WTC11 (cell line): ENCODE data around the gene CXCR5.

Experiments used
- ATF6 ChIP-seq: sonication (generic); formaldehyde crosslinking; IDR thresholded peaks from 2 replicates; pipeline ENCODE4 v1.8.1; 2023; ENCODE audit warnings: mild to moderate bottlenecking, missing genetic modification reagents
- KAT7 ChIP-seq: sonication (generic); formaldehyde crosslinking; IDR thresholded peaks from 2 replicates; pipeline ENCODE4 v1.8.1; 2023; ENCODE audit warnings: missing genetic modification reagents, mild to moderate bottlenecking, borderline replicate concordance
- TEAD4 ChIP-seq: sonication (generic); formaldehyde crosslinking; IDR thresholded peaks from 2 replicates; pipeline ENCODE4 v1.8.0; 2022; ENCODE audit warnings: mild to moderate bottlenecking, missing genetic modification reagents
- ZBTB21 ChIP-seq: sonication (generic); formaldehyde crosslinking; IDR thresholded peaks from 2 replicates; pipeline ENCODE4 v1.8.1; 2023; ENCODE audit warnings: mild to moderate bottlenecking, missing genetic modification reagents, borderline replicate concordance
- TF ChIP-seq, protein P1 (sequence below): fragments of 200-600 bp; IDR thresholded peaks from 2 replicates; pipeline ENCODE4 v1.8.0; 2022; ENCODE audit warnings: antibody characterized with exemption
- TF ChIP-seq, protein P2 (sequence below): sonication (generic); formaldehyde crosslinking; IDR thresholded peaks from 2 replicates; pipeline ENCODE4 v1.8.0; 2022; ENCODE audit warnings: mild to moderate bottlenecking, missing genetic modification reagents

- TF ChIP-seq, protein P1, sequence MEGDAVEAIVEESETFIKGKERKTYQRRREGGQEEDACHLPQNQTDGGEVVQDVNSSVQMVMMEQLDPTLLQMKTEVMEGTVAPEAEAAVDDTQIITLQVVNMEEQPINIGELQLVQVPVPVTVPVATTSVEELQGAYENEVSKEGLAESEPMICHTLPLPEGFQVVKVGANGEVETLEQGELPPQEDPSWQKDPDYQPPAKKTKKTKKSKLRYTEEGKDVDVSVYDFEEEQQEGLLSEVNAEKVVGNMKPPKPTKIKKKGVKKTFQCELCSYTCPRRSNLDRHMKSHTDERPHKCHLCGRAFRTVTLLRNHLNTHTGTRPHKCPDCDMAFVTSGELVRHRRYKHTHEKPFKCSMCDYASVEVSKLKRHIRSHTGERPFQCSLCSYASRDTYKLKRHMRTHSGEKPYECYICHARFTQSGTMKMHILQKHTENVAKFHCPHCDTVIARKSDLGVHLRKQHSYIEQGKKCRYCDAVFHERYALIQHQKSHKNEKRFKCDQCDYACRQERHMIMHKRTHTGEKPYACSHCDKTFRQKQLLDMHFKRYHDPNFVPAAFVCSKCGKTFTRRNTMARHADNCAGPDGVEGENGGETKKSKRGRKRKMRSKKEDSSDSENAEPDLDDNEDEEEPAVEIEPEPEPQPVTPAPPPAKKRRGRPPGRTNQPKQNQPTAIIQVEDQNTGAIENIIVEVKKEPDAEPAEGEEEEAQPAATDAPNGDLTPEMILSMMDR: no peak
- TF ChIP-seq KAT7 (CRISPR knock-in tag) (no peak), TEAD4 (CRISPR knock-in tag) (no peak), ATF6 (CRISPR knock-in tag) (no peak), ZBTB21 (no peak)
- TF ChIP-seq, protein P2, sequence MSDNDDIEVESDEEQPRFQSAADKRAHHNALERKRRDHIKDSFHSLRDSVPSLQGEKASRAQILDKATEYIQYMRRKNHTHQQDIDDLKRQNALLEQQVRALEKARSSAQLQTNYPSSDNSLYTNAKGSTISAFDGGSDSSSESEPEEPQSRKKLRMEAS (CRISPR knock-in tag): no peak
Measured at GRCh38 chr11:118889797-118890196, 6.1 kb downstream of the CXCR5 start.
